NCI-H1417 (cell line): ENCODE data around the gene PERP.

Source experiments
- DNase-seq, 3 experiments: peaks; one replicate each; lab custom pipeline; 2025; lab: John Stamatoyannopoulos, UW

The PERP gene

GRCh38 chr6:138044972-138045371 lies 62.2 kb downstream of the PERP start:
- DNase-seq: no peak

- no peak for DNase-seq
Observed at GRCh38 chr6:138044458-138044857, 62.8 kb downstream of the PERP start.
